ENCODE measurements around the gene DENND2A.
"Not testable (repeated sequence)": the region's sequence is repeated elsewhere in the genome, so short reads cannot be mapped to it uniquely, and the experiment has no call there.

DENND2A gene

DNA sequence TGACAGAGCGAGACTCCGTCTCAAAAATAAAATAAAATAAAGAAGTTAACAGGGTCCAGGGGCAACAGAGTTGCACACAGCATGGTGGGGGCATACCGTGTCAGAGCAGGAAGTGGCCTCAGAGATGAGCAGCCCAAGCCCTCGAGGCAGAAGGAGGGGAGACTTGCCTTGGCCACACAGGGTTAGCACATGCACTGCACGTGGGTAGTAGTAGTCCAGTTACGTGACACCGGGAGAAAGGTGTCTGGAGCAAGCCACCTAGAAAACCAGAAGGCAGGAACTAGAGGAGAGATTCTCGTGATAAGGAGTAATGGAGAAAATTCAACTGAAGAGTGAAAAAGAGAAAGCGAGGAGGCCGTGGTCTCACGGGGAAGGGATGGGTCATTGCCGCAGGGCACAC lies 9.8 kb upstream of the DENND2A start:
- DNase-seq (ENCODE audit: extremely low spot score) = no peak
- POLR2A ChIA-PET = no interaction called here
- CTCF ChIA-PET = interaction anchor here (1.6 kb wide), 1 partner anchor 19 kb away, joined by 3 read pairs; no protein-coding TSS in a partner anchor
- TF ChIP-seq, protein P1, sequence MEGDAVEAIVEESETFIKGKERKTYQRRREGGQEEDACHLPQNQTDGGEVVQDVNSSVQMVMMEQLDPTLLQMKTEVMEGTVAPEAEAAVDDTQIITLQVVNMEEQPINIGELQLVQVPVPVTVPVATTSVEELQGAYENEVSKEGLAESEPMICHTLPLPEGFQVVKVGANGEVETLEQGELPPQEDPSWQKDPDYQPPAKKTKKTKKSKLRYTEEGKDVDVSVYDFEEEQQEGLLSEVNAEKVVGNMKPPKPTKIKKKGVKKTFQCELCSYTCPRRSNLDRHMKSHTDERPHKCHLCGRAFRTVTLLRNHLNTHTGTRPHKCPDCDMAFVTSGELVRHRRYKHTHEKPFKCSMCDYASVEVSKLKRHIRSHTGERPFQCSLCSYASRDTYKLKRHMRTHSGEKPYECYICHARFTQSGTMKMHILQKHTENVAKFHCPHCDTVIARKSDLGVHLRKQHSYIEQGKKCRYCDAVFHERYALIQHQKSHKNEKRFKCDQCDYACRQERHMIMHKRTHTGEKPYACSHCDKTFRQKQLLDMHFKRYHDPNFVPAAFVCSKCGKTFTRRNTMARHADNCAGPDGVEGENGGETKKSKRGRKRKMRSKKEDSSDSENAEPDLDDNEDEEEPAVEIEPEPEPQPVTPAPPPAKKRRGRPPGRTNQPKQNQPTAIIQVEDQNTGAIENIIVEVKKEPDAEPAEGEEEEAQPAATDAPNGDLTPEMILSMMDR (IDR thresholded peaks at IDR 0.05; ENCODE audit: control extremely low read depth, extremely low read depth, low read depth, missing control alignments) = no peak

DNA sequence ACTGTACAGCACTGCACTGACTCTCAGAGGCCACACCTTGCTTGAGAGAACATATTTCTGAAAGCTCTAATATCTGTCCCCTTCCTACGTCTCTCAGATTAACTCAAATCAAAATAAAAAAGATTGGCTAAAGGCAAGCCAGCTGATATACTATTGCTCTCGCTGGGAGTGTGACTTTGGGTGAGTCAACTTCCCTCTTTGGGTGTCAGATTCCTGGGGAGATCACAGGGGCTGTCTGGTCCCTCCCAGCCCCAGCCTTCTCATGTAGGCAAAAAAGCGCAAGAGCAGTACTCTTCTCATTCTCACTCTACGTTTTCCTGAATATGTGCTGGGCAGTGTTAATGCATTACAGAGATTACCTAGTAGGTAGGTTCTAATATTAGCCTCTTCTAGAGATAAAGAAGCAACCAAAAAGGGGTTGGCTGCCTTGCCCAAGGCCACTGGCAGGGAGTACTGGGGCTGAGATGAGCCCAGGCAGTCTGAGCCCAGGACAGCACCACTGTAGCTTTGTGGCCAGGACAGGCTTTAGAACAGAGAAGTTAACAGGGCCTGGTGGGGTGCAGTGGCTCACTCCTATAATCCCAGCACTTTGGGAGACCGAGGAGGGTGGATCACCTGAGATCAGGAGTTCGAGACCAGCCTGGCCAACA lies 9.1 kb upstream of the DENND2A start:
- DNase-seq (ENCODE audit: extremely low spot score) = no peak
- TF ChIP-seq, protein P1 (IDR thresholded peaks at IDR 0.05; ENCODE audit: control extremely low read depth, extremely low read depth, low read depth, missing control alignments) = no peak
- CTCF ChIA-PET = interaction anchor here (0.8 to 1.6 kb wide), 2 partner anchors 20 to 24 kb away, joined by 3 read pairs; no protein-coding TSS in a partner anchor
- POLR2A ChIA-PET = no interaction called here

DNA sequence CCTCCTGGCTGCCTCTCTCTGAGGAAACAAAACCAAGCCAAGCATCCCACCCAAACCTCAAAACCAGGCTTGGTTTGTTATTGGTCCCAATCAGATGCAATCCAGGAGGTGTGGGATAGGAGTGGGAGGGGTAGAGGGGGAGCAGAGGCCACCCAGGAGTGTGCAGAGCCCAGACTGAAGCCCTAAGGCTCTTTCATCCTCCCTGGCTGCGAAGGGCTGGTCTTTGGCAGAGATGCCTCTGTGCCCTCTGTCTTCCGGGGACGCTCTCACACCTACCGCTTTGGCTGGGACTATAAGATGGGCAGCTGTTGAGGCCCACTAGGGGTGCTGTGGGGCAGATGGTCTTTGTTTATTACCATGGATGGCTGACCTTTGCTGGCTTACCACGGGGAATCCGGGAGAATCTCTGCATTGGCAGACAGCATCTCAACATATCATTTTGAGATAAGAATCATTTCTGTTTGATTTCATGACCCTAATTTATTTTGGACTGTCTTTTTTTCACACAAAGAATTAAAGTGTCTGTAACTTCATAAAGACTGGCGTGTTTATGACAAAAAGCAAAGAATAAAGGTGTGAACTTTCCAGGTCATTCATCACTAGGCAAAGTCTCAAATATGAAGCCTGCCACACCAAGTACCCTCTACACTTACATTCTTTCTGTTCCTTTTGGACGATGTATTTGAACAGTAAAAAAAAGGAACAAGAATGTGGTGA lies 6.5 kb upstream of the DENND2A start:
- TF ChIP-seq, protein P1 (IDR thresholded peaks at IDR 0.05; ENCODE audit: control extremely low read depth, extremely low read depth, low read depth, missing control alignments) = peak; percentile 47
- ChIA-PET CTCF (interaction anchor here (1.3 to 1.8 kb wide), 2 partner anchors 12 to 29 kb away, joined by 4 read pairs; no protein-coding TSS in a partner anchor), POLR2A (no interaction called here)
- peak; percentile 62 for DNase-seq (ENCODE audit: extremely low spot score)

DNA sequence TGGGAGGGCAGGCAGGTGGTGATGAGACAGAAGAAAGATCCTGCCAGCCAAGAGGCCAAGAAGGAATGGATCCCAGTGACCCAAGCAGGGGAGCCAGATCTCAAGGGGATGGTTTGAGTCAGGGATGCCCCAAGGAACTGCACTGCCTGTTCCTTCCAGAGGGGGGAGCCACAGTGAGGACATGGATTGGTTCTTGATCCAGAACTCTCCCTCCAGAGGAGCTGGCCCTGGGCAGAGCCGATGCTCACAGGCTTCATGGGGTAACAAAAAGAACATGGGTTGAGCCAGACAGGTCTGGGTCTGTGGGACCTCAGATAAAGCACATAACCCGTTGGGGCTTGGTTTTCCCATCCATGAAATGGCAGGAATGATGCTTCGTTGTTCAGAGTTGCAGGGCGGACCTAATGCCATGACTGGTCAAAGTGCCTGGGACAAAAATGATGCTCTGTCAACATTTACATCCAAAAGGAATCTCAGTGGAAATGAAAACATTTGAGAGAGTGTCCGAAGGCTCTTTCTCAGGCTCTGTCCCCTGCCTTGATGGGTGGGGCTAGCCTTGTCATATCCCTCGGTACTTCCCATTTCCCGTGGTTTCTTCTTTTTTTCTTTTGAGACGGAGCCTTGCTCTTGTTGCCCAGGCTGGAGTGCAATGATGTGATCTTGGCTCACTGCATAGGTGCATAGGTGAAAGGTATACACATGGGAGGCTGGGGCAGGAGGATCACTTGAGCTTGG lies 4.7 kb upstream of the DENND2A start:
- DNase-seq (ENCODE audit: extremely low spot score) = no peak
- CTCF ChIA-PET = no interaction called here
- TF ChIP-seq, protein P1 (IDR thresholded peaks at IDR 0.05; ENCODE audit: control extremely low read depth, extremely low read depth, low read depth, missing control alignments) = no peak
- POLR2A ChIA-PET = no interaction called here

DNA sequence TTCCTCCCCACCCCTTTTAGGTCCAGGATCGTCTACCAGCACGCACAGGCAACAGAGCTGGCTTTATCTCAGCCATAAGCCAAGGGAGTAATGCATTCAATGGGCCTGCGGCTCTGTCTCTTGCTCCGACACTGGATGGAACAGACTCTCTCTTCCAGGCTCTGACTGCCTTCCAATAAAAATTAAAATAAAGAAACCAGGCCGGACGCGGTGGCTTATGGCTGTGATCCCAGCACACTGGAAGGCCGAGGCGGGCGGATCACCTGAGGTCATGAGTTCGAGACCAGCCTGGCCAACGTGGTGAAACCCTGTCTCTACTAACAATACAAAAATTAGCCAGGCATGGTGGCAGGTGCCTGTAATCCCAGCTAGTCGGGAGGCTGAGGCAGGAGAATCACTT lies 4.1 kb upstream of the DENND2A start:
- POLR2A ChIA-PET; DNase-seq (ENCODE audit: extremely low spot score); CTCF ChIA-PET: not testable (repeated sequence)

DNA sequence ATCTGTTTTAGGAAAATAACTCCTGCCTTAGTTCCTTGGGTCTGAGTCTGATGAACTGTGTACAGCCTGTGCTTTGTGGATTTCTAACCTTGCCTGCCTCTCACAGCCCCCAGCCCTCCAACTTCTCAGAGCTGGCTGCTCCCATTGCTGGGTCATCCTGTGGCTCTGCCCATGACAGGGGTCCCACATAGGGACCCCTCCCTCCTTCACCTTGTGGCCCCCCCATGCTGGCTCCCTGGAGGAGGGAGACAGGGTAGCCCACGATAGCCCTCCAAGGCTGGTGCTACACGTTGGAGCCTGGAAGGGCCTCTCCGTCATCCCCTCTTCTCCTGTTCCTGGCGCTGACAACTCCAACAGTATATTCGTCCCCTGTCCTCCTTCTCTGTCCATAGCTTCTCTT lies 2.8 kb upstream of the DENND2A start:
- TF ChIP-seq, protein P1 (IDR thresholded peaks at IDR 0.05; ENCODE audit: control extremely low read depth, extremely low read depth, low read depth, missing control alignments) = no peak
- ChIA-PET CTCF (no interaction called here), POLR2A (no interaction called here)
- DNase-seq (ENCODE audit: extremely low spot score) = no peak
